ENCODE measurements around the gene RPEL1. TPM values are rescaled to one million over a fixed set of nuclear protein-coding genes. Genes with fewer than 3 reads are reported as not detected.
"Not testable (repeated sequence)": the region's sequence is repeated elsewhere in the genome, so short reads cannot be mapped to it uniquely, and the experiment has no call there.

Gene RPEL1
- 0.57 and 0.61 TPM in 2 replicates for total RNA-seq (2022)
- percentile 41 among the genes with signal in this experiment for Bru-seq, nascent RNA
- percentile 52 among the genes with signal in this experiment for BruChase-seq, experiment 1, labeled RNA remaining after a 6-hour chase
- percentile 43 among the genes with signal in this experiment for BruChase-seq, experiment 2, labeled RNA remaining after a 2-hour chase
- long read RNA-seq: 0 reads

- BruUV-seq (replicated peaks); H3K9me3 Mint-ChIP-seq (ENCODE audit: low read depth, unreplicated experiment); H3K4me3 Mint-ChIP-seq (ENCODE audit: low read depth, unreplicated experiment); H3K27me3 Mint-ChIP-seq (ENCODE audit: unreplicated experiment); CTCF ChIA-PET; DNase-seq; H3K27ac Mint-ChIP-seq (ENCODE audit: unreplicated experiment); H3K36me3 Mint-ChIP-seq (ENCODE audit: insufficient read depth, unreplicated experiment): not testable (repeated sequence)
- intact Hi-C loops (cut with micrococcal nuclease; ENCODE audit: unreplicated experiment): loop anchor here (5.0 to 10.0 kb wide), 2 partner anchors 131 to 178 kb away; no protein-coding TSS in a partner anchor
- H3K4me1 Mint-ChIP-seq (ENCODE audit: low read depth, unreplicated experiment): peaks cover 11% of the 10 kb centered on the region
Observed at GRCh38 chr10:103245587-103245986, at the start of gene RPEL1. Gene RPEL1 (plus strand): TSS chr10:103245887. CDS start chr10:103245997, 110 bp downstream.

DNA sequence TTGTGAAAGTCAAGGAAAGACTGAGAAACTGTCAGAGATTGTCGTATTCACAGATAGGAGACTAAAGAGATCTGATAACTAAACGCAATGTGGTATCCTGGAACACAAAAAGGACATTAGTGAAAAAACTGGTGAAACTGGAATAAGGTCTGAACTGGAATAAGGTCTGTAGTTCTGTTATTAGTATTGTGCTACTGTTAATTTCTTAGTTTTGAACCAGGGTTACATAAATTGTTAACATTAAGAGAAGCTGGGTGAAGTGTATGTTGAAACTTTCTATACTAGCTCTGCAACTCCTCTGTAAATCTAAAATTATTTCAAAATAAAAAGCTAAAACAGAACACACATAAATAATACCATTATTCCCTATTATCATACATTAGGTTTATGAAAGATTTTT is 49.2 kb upstream of the RPEL1 start:
- CTCF ChIA-PET: interaction anchor here (1.0 kb wide), 1 partner anchor 43 kb away, joined by 4 read pairs; no protein-coding TSS in a partner anchor
- no TSS peak for BruUV-seq (replicated peaks)
- peaks cover 23% of the 10 kb centered on the region for H3K36me3 Mint-ChIP-seq (ENCODE audit: insufficient read depth, unreplicated experiment)

GRCh38 chr10:103197174-103197573 is 48.5 kb upstream of the RPEL1 start:
- CTCF ChIA-PET: interaction anchor here (1.0 kb wide), 1 partner anchor 42 kb away, joined by 4 read pairs; no protein-coding TSS in a partner anchor
- no peaks in the 10 kb centered on the region for H3K9me3 Mint-ChIP-seq (ENCODE audit: low read depth, unreplicated experiment)
- DNase-seq: peak; percentile 24
- H3K4me1 Mint-ChIP-seq (ENCODE audit: low read depth, unreplicated experiment): peaks cover 25% of the 10 kb centered on the region
- peaks cover 16% of the 10 kb centered on the region for H3K36me3 Mint-ChIP-seq (ENCODE audit: insufficient read depth, unreplicated experiment)
- H3K4me3 Mint-ChIP-seq (ENCODE audit: low read depth, unreplicated experiment): no peak overlapping the region
- H3K27me3 Mint-ChIP-seq (ENCODE audit: unreplicated experiment): no peaks in the 10 kb centered on the region
- intact Hi-C loops (cut with micrococcal nuclease; ENCODE audit: unreplicated experiment): no loop called here
- no TSS peak for BruUV-seq (replicated peaks)
- no peak overlapping the region for H3K27ac Mint-ChIP-seq (ENCODE audit: unreplicated experiment)
- TF ChIP-seq CTCF (IDR thresholded peaks at IDR 0.05; ENCODE audit: unreplicated experiment): no peak

More for the DNA sequence above, 49.2 kb upstream of the RPEL1 start:
- peaks cover 25% of the 10 kb centered on the region for H3K4me1 Mint-ChIP-seq (ENCODE audit: low read depth, unreplicated experiment)
- H3K4me3 Mint-ChIP-seq (ENCODE audit: low read depth, unreplicated experiment): no peak overlapping the region
- no peaks in the 10 kb centered on the region for H3K27me3 Mint-ChIP-seq (ENCODE audit: unreplicated experiment)
- H3K27ac Mint-ChIP-seq (ENCODE audit: unreplicated experiment): no peak overlapping the region
- TF ChIP-seq CTCF (IDR thresholded peaks at IDR 0.05; ENCODE audit: unreplicated experiment): no peak
- intact Hi-C loops (cut with micrococcal nuclease; ENCODE audit: unreplicated experiment): no loop called here
- no peak for DNase-seq
- H3K9me3 Mint-ChIP-seq (ENCODE audit: low read depth, unreplicated experiment): no peaks in the 10 kb centered on the region

DNA sequence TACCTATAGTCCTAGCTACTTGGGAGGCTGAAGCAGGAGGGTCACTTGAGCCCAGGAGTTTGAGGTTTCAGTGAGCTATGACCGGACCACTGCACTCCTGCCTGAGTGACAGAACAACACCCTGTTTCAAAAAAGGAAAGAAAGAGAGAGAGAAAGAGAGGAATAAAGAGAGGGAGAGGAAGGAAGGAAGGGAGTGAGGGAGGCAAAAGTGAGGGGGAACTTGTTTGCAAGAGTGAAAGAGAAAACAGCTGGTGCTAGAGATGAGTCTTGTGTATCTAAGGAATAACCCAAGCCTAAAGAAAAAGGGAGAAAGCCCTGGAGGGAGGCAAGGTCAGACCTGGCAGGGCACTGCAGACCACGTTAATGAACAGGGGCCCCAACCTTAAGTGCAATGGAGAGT is 47.8 kb upstream of the RPEL1 start:
- CTCF ChIA-PET: no interaction called here
- Mint-ChIP-seq H3K27ac (ENCODE audit: unreplicated experiment) (no peak overlapping the region), H3K4me1 (ENCODE audit: low read depth, unreplicated experiment) (peaks cover 25% of the 10 kb centered on the region), H3K9me3 (ENCODE audit: low read depth, unreplicated experiment) (no peaks in the 10 kb centered on the region), H3K36me3 (ENCODE audit: insufficient read depth, unreplicated experiment) (peaks cover 9% of the 10 kb centered on the region), H3K4me3 (ENCODE audit: low read depth, unreplicated experiment) (no peak overlapping the region), H3K27me3 (ENCODE audit: unreplicated experiment) (no peaks in the 10 kb centered on the region)
- DNase-seq: no peak
- no peak for TF ChIP-seq CTCF (IDR thresholded peaks at IDR 0.05; ENCODE audit: unreplicated experiment)
- intact Hi-C loops (cut with micrococcal nuclease; ENCODE audit: unreplicated experiment): no loop called here
- BruUV-seq (replicated peaks): no TSS peak

- no peak for TF ChIP-seq CTCF (IDR thresholded peaks at IDR 0.05; ENCODE audit: unreplicated experiment)
- H3K4me1 Mint-ChIP-seq (ENCODE audit: low read depth, unreplicated experiment): peaks cover 21% of the 10 kb centered on the region
- H3K27me3 Mint-ChIP-seq (ENCODE audit: unreplicated experiment): no peaks in the 10 kb centered on the region
- no peaks in the 10 kb centered on the region for H3K9me3 Mint-ChIP-seq (ENCODE audit: low read depth, unreplicated experiment)
- CTCF ChIA-PET: no interaction called here
- intact Hi-C loops (cut with micrococcal nuclease; ENCODE audit: unreplicated experiment): no loop called here
- peaks cover 1% of the 10 kb centered on the region for H3K36me3 Mint-ChIP-seq (ENCODE audit: insufficient read depth, unreplicated experiment)
- no peak for DNase-seq
- BruUV-seq (replicated peaks): no TSS peak
- no peak overlapping the region for H3K4me3 Mint-ChIP-seq (ENCODE audit: low read depth, unreplicated experiment)
- H3K27ac Mint-ChIP-seq (ENCODE audit: unreplicated experiment): no peak overlapping the region
Observed at GRCh38 chr10:103198648-103199047, 47.0 kb upstream of the RPEL1 start.

Data from Calu3 (cell line).